Measurements from ENCODE around the gene SLC34A1. TPM values are rescaled to one million over a fixed set of nuclear protein-coding genes. Genes with fewer than 3 reads are reported as not detected.
"Not testable (repeated sequence)": the region's sequence is repeated elsewhere in the genome, so short reads cannot be mapped to it uniquely, and the experiment has no call there.

Gene SLC34A1, protein sequence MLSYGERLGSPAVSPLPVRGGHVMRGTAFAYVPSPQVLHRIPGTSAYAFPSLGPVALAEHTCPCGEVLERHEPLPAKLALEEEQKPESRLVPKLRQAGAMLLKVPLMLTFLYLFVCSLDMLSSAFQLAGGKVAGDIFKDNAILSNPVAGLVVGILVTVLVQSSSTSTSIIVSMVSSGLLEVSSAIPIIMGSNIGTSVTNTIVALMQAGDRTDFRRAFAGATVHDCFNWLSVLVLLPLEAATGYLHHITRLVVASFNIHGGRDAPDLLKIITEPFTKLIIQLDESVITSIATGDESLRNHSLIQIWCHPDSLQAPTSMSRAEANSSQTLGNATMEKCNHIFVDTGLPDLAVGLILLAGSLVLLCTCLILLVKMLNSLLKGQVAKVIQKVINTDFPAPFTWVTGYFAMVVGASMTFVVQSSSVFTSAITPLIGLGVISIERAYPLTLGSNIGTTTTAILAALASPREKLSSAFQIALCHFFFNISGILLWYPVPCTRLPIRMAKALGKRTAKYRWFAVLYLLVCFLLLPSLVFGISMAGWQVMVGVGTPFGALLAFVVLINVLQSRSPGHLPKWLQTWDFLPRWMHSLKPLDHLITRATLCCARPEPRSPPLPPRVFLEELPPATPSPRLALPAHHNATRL
- total RNA-seq: not detected

DNA sequence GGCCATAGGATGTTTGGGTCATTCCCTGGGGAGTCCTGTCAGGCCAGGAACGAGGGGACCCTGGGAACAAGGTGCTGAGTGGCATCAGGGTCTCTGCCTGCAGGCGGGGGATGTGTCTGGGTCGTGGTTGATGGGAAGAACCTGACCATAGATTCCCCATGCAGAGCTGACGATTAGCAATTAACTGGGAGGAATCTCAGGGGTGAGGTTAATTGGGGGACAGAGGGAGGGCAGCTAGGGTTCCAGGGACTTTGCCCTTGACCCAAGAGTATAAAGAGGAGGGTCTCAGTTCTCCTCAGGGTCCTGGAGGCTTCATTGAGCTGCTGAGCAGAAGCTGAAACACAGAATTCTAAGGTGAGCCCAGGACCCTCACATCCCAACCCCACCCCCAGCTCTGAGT lies at the start of gene SLC34A1:
Gene SLC34A1 (plus strand): TSS at position 301 of the 400 bp plus-strand sequence. CDS start 1,308 bp downstream, outside the sequence.
- DNase-seq: no peak

DNA sequence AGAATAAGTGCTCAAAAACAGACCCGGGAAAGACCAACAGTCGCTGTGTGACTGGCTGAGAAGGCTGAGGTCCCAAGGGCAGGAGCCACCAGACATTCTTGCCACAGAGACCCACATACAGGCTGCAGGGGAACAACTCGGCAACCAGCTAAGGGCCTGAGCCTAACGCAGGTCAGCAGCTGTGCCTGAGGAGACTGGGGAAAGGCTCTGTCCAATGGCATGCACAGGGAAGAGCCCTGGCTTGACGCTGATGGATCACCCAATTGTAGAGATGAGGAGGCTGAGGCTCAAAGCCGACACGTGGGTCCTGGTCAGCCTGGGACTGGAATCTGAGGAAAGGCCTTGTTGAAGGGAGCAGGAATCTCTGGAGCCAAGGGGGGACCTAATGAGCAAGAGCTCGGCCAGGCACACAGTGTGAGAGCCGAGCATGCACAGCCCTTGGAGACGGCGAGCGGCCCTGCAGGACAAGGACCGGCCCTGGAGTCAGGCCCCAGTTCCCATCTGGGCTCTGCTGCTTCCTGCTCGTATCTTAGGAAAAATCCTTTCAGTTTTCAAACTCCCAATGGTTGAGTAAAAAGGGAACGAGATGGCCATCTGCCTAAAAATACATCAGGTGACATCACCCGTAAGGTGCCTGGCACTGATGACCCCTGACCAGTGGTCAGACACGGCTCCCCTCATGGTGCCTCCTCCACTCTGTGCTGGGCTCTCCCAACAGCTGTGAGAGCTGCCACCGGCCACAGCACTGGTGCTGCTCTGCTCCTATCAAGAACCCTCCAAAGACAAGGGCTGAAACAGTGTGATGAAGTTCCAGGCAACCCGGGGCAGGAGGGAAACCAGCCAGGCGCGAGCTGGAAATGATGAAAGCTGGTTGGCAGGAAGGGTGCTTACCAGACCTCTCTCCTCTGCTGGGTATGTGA lies 49.2 kb upstream of the SLC34A1 start:
- DNase-seq: no peak

DNA sequence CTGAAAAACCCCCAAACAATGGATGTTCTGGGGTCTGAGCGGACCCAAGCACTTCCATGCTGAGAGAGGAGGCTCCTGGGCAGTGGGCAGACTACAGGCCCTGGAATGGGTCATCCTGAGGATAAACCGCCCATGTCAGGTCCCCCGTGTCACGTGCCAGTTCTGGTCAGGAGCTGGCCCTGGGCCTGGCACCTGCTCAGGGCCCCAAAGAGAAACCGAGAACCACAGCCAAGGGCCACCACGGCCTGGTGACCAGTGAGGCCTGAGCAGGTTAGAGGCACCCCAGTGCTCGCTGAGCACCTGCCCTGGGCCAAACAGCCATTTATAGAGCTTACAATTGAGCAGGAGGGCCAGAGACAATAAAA lies 48.6 kb upstream of the SLC34A1 start:
- DNase-seq: no peak

- no peak for DNase-seq
These were observed 48.1 kb upstream of the SLC34A1 start for GRCh38 chr5:177336112-177336511.

GRCh38 chr5:177336603-177337494 lies 47.4 kb upstream of the SLC34A1 start:
- DNase-seq: no peak

GRCh38 chr5:177338251-177339106 lies 45.8 kb upstream of the SLC34A1 start:
- DNase-seq: no peak

DNA sequence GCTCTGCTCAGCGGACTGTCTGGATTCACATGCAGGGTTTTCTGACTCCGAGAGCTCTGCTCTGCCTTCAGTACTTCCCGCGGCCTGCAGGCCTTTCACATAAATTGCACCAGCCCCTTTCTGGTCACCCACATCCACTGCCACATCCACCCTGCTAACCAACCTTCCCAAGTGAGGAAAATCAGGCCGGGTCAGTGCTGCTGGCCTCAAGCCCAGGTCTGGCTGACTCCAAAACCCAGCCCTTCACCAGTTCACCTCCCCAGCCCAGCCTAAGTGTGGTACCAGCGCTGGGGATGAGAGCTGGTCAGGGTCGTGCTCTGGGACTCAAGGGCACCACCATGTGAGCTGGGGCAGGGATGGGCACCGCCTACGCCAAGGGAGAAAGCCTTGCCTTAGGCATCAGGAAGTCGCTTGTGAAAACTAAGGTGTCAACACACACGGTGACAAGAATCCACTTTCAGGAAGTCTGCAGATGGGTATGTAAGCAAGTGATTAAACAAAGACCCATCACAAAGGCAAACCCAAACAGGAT lies 45.1 kb upstream of the SLC34A1 start:
- DNase-seq: no peak

DNA sequence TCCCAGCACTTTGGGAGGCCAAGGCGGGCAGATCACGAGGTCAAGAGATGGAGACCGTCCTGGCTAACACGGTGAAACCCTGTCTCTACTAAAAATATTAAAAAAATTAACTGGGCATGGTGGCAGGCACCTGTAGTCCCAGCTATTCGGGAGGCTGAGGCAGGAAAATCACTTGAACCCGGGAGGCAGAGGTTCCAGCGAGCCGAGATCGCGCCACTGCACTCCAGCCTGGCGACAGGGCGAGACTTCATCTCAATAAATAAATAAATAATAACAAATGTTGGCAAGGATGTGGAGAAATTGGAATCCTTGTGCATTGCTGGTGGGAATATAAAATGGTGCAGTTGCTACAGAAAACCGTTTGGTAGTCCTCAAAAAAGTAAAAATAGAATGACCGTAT lies 41.2 kb upstream of the SLC34A1 start:
- not testable (repeated sequence) for DNase-seq

DNA sequence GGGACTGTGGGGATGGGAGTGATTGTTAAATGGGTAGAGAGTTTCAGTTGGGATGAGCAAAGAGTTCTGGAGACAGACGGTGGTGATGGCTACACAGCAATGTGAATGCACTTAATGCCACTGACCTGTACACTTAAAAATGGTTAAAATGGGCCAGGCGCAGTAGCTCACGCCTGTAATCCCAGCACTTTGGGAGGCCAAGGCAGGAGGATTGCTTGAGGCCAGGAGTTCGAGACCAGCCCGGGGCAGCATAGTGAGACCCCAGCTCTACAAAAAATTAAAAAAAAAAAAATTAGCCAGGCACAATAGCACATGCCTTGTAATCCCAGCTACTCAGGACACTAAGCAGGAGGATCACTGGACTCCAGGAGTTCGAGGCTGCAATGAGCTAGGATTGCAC lies 40.5 kb upstream of the SLC34A1 start:
- DNase-seq: no peak

- DNase-seq: no peak
These were observed 39.3 kb upstream of the SLC34A1 start for GRCh38 chr5:177344891-177345290.

- DNase-seq: no peak
These were observed 37.4 kb upstream of the SLC34A1 start for GRCh38 chr5:177346820-177347219.

- DNase-seq: no peak
These were observed 36.5 kb upstream of the SLC34A1 start for GRCh38 chr5:177347699-177348098.

DNA sequence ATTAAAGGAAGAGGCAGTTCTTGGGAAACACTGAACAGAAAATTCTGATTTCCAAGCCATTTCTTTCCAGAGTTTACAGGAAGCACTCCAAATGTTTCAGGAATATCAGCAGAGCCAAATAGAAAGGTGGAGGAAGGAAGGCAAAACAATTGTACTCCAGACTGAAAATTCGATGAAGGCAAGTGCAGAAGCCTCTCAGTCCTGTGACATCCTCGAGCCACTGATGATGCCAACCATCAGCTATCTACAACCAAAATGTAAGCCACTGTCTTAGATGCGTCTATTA lies 34.9 kb upstream of the SLC34A1 start:
- no peak for DNase-seq

DNA sequence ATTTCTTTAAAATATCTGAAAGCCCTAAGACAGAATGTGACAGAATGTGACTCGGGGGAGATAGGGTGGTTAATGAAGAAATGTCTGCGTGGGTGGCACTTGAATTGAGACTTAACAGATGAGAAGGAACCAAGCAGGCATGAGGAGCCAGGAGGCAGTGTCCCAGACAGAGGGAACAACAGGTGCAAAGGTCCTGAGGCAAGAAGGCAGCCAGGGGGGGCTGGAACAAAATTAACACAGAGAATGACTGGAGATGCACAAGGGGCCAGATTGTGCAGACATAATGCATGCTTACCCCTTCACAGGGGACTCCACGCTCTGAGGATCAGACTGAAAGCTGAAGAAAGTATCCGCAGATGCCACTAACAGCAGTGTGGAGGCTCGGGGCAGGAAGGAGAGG lies 34.5 kb upstream of the SLC34A1 start:
- no peak for DNase-seq

- no peak for DNase-seq
These were observed 33.4 kb upstream of the SLC34A1 start for GRCh38 chr5:177350776-177351391.

DNA sequence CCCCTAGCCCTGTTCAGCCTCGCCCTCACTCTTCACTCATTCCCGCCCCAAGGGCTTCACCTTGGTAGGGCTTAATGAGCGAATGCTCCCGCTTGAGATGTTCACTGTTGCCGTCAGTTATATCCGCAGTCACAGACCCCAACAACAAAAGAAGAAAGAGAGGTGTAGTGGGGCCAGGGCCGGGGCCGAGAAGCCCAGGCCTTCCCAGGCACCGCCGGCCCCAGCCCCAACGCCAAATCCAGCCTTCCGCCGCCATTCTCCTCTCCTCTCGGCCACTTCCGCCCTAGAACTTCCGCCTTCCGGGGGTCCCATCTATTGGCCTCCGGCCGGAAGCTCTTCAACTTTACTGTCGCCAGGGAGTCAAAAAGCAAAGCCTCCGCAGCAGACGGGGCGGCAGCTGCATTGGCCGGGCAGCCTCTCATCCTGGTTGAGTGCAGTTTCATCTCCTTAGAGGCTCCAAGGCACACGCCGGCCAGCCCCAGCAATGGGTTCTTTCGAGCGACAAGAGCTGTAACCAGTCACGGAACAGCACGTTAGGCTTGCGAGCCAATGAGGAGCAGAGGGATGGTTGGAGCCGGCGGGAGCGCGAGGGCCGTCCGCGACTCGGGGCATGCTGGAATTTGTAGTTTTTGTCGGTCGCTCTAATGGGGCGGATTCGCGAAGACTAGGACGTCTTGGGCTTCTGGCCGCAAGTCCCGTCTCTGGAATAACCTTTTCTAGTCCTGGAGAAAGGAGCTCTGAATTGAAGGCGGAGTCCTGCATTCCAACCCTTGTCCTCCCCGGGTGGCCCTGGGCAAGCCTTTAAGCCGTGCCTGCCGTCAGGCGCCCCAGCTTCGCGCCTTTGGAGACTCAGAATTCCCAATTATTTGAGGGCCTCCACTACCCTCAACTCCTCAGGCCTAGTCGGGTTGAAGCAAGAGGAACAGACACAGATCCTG lies 32.6 kb upstream of the SLC34A1 start, which contains the start of gene LMAN2:
Gene LMAN2 (minus strand): TSS at position 277 of the 938 bp plus-strand sequence. CDS start 21 bp downstream, at position 256.
- peak; percentile 98 for DNase-seq

DNA sequence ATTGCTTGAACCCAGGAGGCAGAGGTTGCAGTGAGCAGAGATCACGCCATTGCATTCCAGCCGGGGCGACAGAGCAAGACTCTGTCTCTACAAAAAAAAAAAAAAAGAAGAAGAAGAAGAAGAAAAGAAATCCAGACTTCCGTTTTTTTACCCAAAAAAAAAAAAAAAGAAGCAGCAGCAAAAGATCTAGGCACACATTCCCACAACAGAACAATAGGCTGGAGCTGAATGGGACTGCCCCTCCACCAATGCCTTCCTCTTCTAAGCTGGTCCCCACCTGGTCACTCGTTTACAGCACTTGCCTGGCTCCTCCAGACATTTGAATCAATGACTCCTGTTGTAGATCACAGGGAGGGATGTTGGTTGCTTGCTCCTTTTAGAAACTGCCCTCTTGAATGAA lies 31.1 kb upstream of the SLC34A1 start:
- no peak for DNase-seq

DNA sequence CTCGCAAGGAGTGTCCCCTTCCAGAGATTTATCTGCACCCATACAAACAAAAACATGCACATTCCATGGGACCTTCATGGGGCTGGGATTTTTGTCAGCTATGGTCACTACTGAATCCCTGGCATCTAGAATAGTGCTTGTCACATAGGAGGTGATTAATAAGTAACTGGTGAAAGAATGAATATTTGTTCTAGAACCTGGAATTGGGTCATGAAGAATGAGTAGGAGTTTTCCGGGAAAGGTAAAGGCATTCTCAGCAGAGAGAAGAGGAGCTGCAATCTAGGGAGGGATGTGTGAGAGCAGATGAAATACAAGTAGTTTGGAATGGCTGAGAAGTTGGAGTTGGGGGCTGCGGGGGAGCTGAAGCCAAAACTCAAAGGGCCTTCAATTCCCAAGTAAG lies 30.0 kb upstream of the SLC34A1 start:
- DNase-seq: no peak

DNA sequence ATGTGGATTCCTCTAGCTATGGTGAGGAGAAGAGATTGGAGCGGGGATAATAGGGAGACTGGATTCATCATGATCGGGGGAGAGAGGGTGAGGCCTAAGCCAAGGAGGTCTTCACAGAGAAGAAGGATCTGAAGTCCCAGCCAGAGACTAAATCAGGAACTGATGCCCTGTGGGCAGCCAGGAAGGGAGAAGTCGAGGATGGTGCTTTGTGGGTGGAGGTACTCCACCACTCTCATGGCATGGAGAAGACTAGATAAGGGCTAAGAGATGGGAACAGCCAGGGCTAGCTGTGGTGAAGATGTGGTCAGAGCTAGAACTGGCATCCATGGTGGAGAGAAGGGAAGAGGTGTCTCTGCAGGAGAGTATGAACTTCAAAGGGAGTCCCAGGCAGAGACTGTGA lies 29.5 kb upstream of the SLC34A1 start:
- DNase-seq: no peak

Data from skin of body (tissue), 2 donors.